ENCODE data around the gene PTCH1. TPM values are rescaled to one million over a fixed set of nuclear protein-coding genes. Genes with fewer than 3 reads are reported as not detected.

The PTCH1 gene
- total RNA-seq, 1 experiment from 2014 or later = 6.6 TPM

- no peak overlapping the region for H3K4me3 ChIP-seq (ENCODE audit: low read depth in 2 of 2, low read length in 2 of 2)
- H3K4me1 ChIP-seq (ENCODE audit: control insufficient read depth, insufficient read depth, low read length) = no peaks in the 10 kb centered on the region
- POLR2A ChIA-PET = interaction anchor here (0.6 kb wide), 1 partner anchor 1296 kb away, joined by 9 read pairs; no protein-coding TSS in a partner anchor
- no TSS peak for BruUV-seq (replicated peaks)
- H3K36me3 ChIP-seq (ENCODE audit: control insufficient read depth, insufficient read depth, low read length) = no peaks in the 10 kb centered on the region
- TF ChIP-seq CTCF (IDR thresholded peaks at IDR 0.05) = no peak
- TF ChIP-seq TCF7L2 (IDR thresholded peaks at IDR 0.05; ENCODE audit: low read depth, low read length) = no peak
- TF ChIP-seq REST (IDR thresholded peaks at IDR 0.05; ENCODE audit: insufficient read depth in 1 of 2, low read depth in 2 of 2, low read length in 1 of 2) = no peak
- no peak for TF ChIP-seq POLR2AphosphoS5 (IDR thresholded peaks at IDR 0.05; ENCODE audit: low read depth, low read length)
- TF ChIP-seq SIN3A (IDR thresholded peaks at IDR 0.05; ENCODE audit: borderline replicate concordance, insufficient read depth, low read depth, low read length) = no peak
- H3K27ac ChIP-seq (ENCODE audit: low read length) = no peak overlapping the region
- CTCF ChIA-PET = no interaction called here
- no peak for DNase-seq (ENCODE audit: low read depth, low spot score)
- in situ Hi-C loops (cut with HindIII; ENCODE audit: low pct_unique_long_range_greater_than_20kb, low sequenced_read_pairs) (no loop called here), intact Hi-C loops (cut with micrococcal nuclease; ENCODE audit: unreplicated experiment) (no loop called here)
- H3K9me3 ChIP-seq (ENCODE audit: control insufficient read depth, insufficient read depth, low read depth, low read length) = no peaks in the 10 kb centered on the region
- H3K27me3 ChIP-seq (ENCODE audit: control insufficient read depth, insufficient read depth, low read length) = no peaks in the 10 kb centered on the region
- ATAC-seq = peak; percentile 45
These were observed 54.3 kb downstream of the PTCH1 start for GRCh38 chr9:95462249-95463147.

DNA sequence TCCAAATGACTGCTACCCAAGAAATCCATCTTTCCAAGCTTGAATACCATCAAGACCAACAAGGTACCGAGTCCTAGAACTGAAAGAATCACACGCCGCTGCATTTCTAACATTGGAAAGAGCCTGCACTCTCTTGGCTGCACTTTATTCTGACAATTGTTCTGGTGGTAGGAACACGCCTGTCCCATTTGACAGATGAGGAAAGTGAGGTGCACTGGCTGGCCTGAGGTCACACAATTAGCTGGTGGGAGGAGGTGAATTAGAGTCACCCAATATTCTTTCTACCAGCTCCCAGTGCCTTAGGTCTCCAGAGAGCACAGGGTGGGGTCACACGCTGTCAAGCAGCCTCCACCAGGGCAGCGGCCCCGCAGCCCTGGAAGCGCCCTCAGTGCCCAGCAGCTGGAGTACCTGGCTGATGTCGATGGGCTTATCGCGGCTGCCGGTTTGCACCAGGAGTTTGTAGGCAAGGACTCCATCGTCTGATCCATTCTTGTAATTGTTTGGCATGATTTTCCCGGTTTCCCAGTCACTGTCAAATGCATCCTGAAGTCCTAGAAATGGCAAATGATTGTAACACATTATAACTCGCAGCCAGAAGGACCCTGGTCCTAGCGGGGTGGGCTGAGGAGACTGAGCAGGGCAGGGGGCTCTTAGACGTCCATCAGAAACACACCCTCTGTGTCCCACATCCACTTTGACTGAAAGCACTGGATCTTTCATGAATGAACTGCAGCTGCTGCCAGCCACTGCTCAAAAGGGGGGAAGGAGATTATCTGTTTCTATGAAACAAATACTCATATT is 55.1 kb downstream of the PTCH1 start:
- Histone ChIP-seq H3K4me3 (ENCODE audit: low read depth in 2 of 2, low read length in 2 of 2) (no peak overlapping the region), H3K9me3 (ENCODE audit: control insufficient read depth, insufficient read depth, low read depth, low read length) (no peaks in the 10 kb centered on the region), H3K4me1 (ENCODE audit: control insufficient read depth, insufficient read depth, low read length) (no peaks in the 10 kb centered on the region), H3K27ac (ENCODE audit: low read length) (no peak overlapping the region), H3K36me3 (ENCODE audit: control insufficient read depth, insufficient read depth, low read length) (no peaks in the 10 kb centered on the region), H3K27me3 (ENCODE audit: control insufficient read depth, insufficient read depth, low read length) (no peaks in the 10 kb centered on the region)
- ATAC-seq (no peak), DNase-seq (ENCODE audit: low read depth, low spot score) (no peak)
- POLR2A ChIA-PET = interaction anchor here (0.6 kb wide), 1 partner anchor 1430 kb away, joined by 4 read pairs; no protein-coding TSS in a partner anchor
- no peak for TF ChIP-seq REST (IDR thresholded peaks at IDR 0.05; ENCODE audit: insufficient read depth in 1 of 2, low read depth in 2 of 2, low read length in 1 of 2)
- TF ChIP-seq POLR2AphosphoS5 (IDR thresholded peaks at IDR 0.05; ENCODE audit: low read depth, low read length) = no peak
- TF ChIP-seq TCF7L2 (IDR thresholded peaks at IDR 0.05; ENCODE audit: low read depth, low read length) = no peak
- TF ChIP-seq CTCF (IDR thresholded peaks at IDR 0.05) = no peak
- BruUV-seq (replicated peaks) = no TSS peak
- CTCF ChIA-PET = no interaction called here
- in situ Hi-C loops (cut with HindIII; ENCODE audit: low pct_unique_long_range_greater_than_20kb, low sequenced_read_pairs) (no loop called here), intact Hi-C loops (cut with micrococcal nuclease; ENCODE audit: unreplicated experiment) (no loop called here)

All from Panc1 (cell line).